ENCODE results near the gene PRG3.

PRG3 gene, protein sequence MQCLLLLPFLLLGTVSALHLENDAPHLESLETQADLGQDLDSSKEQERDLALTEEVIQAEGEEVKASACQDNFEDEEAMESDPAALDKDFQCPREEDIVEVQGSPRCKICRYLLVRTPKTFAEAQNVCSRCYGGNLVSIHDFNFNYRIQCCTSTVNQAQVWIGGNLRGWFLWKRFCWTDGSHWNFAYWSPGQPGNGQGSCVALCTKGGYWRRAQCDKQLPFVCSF

DNA sequence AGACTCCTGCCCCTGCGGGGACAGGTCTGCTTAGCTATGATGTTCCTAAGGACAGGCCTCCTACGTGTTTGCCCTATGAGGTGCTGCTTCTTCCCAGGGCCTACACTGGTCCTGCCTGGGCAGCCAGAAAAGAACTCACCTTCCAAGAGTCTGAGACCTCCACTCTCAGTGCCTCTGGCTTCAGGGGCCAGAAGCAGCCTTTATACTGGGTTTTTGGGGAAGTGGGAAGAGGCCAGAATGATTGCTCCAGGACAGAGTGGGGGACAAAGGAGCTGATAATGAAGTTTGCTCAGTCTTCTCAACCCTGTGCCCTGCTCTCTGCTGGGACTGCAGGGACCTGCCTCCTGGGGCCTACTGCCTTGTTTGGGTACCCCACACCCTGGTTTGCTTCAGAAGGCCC is at the start of gene PRG3:
Gene PRG3 (minus strand): TSS at position 176 of the 400 bp plus-strand sequence. CDS start 442 bp downstream, outside the sequence.
- in situ Hi-C loops (cut with HindIII; ENCODE audit: low sequenced_read_pairs): loop anchor here (5.0 kb wide), 1 partner anchor 244 kb away; no protein-coding TSS in a partner anchor

DNA sequence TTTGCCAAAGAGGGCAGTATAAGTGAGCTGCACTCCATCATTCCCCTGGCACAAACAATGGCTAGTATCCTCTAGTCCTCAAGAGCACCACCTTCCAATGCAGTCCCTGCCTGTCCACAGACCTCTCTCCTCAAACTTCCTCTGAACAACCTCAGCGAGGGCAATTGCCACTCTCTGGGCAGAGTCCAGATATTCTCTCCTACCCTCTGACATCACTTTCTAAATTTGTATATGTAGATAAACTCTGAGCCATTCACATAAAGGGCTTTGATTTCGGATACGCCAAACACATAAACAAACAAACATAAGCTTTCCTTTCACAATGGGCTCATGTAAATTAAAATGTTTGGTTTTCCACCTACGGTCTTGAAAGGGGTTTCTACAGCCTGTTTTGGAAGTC is 49.0 kb upstream of the PRG3 start:
- in situ Hi-C loops (cut with HindIII; ENCODE audit: low sequenced_read_pairs): loop anchor here (5.0 kb wide), 1 partner anchor 52 kb away; no protein-coding TSS in a partner anchor

DNA sequence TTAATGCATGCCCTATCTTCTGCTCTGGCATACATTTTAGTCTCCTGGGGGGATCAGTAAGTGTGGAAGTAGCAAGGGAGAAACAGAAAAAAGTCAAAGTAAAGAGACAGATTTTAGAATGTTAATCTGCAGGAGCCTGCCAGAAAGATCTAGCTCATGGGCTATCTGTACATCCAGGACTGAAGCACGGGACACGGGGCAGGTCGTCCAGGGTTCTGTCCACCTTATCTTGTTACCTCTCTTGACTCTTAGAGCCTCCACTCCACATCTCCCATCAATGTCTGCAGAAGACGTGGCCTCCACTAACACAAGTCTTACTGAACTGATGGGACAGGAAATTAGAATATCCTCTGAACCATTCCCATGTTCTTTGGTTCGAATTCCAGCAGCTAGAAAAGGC is 47.7 kb upstream of the PRG3 start:
- in situ Hi-C loops (cut with HindIII; ENCODE audit: low sequenced_read_pairs): no loop called here

DNA sequence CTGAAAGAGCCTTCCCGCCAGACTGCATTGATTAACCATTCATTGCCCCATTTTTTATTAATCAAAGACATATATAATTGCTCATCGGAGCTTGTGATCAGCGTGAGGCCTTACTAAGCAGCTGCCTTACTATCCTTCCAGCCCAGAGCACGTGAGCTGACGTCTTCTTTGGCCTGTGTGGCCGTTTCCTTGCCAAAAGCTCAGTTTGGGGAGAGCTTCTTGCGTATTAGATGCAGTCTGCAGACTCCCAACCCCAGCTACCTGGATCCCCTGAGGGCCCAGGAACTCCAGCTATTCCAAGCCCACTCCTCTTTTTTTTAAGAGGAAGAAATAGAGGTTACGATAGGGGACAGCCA is 46.8 kb upstream of the PRG3 start:
- in situ Hi-C loops (cut with HindIII; ENCODE audit: low sequenced_read_pairs): no loop called here

DNA sequence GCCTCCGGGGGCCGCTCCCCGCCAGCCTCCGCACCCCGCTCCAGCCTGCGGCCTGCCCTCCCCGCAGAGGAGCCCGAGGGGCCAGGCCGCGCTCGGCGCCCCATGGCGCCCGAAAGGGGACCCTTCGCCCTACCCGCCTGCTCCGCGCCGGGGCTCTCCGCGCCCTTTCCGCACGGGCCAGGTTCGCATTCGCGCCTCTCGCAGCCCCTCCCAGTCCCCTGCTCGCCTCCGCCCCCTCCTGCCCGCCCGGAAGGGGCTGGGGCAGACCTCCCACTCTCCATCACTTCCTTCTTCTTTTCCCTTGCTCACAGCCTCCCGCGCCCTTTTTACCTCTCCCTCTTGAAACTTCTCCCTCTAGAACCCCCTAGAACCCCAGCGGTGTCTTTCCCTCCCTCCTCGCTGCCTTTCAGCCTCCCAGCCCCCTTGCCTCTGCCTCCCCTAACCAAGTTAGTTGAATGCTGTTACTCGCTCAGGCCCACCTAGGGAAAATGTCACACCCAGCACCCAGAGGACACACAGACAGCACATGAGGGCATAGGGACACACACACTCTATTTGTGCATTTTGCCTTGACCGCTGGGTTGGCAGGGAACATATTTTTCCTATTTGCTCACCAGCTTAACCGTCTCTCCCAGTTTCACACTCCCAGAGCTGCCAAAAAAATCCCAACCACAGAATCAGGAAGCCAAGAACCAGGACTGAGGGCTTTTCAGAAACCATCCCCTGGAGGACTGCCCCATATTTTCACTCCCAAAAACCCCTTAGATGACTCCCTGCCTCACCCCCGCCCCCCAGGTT is 46.2 kb upstream of the PRG3 start, which contains the start of gene SLC43A3:
Gene SLC43A3 (minus strand): TSS at position 193 of the 798 bp plus-strand sequence. CDS start 949 bp downstream, outside the sequence.
- in situ Hi-C loops (cut with HindIII; ENCODE audit: low sequenced_read_pairs): no loop called here

DNA sequence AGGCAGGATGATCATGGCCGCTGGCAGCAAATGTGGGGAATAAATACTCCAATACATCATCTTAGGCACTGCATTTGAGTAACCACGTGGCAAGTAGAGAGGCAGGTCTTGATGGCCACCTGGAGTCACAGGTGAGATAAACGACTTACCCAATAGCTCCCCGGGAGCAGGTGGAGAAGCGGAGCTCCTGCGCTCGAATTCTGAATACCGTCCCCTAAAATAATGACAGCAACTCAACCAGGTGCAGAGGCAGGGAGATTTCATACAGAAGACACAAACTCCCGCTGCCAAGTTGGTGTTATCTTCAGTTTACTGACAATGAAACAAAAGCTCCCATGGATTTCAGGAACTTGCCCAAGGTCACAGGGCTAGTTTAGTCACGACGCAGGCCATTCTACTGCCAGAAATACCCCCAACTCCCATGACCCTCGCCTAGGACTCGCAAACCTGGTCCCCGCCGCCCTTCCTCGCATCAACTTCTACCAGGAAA is 45.5 kb upstream of the PRG3 start:
- in situ Hi-C loops (cut with HindIII; ENCODE audit: low sequenced_read_pairs): no loop called here

DNA sequence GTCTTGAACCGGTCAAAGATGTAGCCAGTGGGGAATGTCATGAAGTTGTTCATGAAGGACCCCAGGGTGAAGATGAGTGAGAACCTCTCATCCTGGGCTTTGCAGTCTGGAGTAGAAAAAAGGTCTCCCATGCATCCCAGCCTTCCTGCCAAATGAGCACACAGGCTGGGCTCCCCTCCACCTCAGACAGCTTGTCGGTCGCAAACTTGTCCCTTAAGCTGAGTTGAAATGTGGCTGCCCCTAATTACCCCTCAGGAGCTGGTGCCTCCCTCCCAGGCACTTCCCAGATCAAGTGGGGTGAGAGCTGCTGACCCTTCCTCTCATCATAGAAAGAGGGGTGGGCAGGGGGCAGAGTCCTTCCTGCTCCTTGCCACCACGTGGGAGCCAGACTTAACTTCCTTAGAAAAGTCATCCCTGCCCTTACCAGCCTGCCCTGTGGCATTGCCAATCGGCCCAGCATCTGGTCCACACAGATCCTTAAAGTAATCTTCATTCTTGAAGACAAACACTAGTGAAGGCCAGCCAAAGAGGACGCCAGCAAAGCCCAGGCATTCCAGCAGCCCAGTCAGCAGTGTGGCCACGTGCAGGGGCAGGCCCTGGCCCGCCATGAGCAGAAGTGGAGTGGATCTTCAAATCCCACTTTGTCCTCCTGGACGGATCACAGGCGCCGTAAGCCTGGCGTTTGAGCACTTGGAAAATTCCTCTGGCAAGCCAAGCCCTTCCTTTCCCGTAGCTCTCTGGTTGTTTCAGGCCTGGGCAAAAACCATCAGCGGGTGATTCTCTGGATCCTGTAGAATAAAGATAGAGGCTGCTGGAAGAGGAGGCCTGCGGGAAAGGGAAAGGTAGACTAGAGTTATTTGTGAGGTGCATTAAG is 44.9 kb upstream of the PRG3 start:
- in situ Hi-C loops (cut with HindIII; ENCODE audit: low sequenced_read_pairs): no loop called here

DNA sequence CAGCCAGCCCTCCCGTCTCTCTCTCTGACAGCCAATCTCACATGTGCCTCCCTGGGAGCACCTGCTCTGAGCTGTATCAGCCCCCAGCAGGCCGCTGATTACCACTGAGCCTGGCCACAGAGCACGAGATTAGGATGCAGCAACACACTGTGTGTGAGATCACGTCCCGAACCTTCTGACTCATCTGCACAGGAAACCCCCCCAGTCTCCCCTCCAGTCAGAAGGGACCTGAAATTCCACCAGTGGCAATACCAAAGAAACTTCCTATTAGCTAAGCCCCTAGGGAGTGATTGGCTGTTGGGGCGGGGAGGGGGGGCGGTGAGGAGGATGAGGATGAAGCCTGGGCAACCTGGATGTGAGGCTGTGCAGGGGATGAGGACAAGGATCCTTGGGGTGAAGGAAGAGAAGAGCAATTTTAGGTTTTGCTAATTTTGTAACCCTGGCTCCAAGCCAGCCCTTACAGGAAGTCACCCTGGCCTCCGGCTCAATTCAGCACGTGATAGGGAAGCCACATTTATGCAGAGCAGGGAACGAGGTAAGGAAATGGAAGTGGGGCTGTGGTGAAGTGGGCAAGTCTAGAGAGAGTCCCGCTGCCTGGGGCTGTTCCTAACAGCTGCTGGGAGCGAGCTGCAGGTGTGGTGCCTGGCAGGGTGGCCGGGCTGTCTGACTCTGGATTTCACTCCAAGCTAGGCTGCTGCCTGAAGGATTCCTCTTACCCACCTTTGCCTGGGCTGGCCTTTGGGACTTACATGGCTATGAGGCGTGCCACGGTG is 44.0 kb upstream of the PRG3 start:
- in situ Hi-C loops (cut with HindIII; ENCODE audit: low sequenced_read_pairs): no loop called here

DNA sequence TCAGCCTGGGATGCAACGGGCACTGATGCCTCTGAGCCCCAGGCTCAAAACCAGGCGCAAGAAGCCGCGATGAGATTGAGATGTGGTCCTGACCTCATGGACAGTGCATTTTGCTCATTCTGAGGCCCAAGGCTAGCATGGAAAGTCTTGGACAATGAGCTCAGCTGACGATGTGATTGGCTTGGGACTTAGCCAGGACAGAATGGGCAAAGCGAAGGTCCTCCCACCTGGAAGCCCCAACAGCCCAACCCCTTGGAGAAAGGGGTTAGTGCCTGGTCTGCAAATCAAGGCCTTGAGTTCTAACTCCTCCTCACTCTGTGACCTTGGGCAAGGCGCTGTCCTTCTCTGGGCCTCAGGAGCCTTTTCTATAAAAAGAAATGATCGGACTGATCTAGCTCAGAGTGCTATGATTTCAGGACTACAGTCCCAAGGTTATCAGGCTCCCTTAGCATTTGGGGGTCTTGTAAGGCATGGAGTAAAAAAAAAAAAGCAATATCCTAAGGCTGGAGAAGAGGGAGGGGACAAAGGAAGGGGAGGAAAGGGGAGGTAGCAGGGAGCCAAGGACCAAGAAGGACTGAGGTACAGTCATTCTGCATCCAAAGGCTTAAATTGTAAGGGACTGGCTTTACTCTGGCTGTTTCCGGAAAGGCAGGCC is 43.3 kb upstream of the PRG3 start:
- in situ Hi-C loops (cut with HindIII; ENCODE audit: low sequenced_read_pairs): no loop called here

DNA sequence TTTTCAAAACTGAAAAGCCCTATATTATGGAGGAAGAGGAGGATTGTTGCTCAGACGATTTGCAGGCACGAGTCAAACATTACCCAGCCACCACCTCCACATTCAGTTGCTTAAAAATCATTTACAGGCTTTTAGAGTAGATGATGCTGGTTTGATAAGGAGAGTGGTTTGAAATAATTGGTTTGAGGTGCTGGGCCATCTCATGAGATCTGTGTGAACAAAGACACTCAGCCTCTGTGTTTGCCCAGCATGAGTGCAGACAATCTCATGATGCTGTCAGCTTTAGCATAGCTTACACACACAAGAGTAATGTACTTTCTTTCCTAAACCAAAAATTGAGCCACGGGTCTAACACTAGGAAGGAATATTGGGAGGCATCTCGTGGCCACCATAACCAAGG is 41.7 kb upstream of the PRG3 start:
- in situ Hi-C loops (cut with HindIII; ENCODE audit: low sequenced_read_pairs): no loop called here

DNA sequence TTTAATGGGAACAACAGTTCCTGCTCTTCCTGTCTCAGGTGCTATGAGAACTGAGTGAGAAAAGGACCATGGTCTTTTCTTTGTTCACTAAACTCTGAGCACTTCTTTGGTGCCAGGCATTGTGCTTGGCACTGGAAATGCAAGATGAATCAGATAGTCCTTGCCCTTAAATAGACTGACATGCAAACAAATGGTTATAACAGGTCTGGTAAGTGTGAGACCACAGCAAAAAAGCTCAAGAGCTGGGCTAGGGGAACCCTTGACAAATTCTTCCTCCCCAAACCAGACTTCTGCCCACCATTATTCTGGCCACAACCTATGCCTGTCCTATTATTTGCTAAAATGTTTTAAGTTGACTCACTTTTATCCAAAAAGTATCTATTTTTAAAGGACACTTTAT is 40.9 kb upstream of the PRG3 start:
- in situ Hi-C loops (cut with HindIII; ENCODE audit: low sequenced_read_pairs): no loop called here

DNA sequence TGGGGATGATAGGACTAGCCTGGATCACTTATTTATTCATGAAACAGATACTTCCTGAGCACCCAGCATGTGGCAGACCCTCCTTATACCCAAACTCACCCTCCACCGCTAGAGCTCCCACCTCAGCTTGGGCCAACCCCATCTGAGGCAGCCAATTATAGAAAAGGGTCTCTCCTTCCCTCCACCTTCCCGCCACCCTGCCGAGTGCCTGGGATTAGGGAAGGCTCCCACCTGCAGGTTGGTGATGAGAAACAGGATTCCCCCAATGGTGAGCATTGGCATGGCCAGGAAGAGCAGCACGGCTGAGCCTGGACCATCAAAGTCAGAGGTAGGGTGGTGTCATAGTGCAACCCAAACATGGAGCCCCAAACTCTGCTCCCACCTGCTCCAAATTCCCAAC is 40.1 kb upstream of the PRG3 start:
- in situ Hi-C loops (cut with HindIII; ENCODE audit: low sequenced_read_pairs): no loop called here

DNA sequence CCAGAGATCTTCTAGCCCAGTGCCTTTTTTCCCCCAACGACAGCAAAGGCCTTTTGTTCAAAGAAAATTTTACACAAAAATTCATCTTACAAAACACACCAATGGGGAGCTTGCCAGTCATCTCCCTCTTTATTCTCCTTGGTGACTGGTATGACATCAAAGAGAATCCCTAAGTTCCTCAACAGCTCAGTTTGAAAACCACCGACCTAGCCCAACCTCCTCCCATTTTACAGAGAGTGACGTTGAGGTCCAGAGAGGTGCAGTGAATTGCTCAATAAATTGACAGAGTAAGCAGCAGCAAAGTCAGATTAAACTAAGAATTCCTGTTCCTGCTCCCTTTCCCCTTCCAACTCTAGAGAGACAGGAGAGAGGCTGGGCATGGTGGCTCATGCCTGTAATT is 38.2 kb upstream of the PRG3 start:
- in situ Hi-C loops (cut with HindIII; ENCODE audit: low sequenced_read_pairs): no loop called here

DNA sequence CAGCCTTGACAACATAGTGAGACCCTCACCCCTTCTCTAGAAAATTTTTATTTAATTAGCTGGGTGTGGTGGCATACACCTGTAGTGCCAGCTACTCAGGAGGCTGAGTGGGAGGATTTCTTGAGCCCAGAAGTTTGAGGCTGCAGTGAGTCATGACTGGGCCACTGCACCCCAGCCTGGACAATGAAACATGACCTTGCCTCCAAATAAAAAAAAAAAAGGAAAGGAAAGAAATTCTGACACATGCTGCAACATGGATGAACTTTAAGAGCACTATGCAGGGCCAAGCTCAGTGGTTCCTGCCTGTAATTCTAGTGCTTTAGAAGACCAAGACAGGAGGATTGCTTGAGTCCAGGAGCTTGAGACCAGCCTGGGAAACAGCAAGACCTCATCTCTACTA is 37.2 kb upstream of the PRG3 start:
- in situ Hi-C loops (cut with HindIII; ENCODE audit: low sequenced_read_pairs): no loop called here

DNA sequence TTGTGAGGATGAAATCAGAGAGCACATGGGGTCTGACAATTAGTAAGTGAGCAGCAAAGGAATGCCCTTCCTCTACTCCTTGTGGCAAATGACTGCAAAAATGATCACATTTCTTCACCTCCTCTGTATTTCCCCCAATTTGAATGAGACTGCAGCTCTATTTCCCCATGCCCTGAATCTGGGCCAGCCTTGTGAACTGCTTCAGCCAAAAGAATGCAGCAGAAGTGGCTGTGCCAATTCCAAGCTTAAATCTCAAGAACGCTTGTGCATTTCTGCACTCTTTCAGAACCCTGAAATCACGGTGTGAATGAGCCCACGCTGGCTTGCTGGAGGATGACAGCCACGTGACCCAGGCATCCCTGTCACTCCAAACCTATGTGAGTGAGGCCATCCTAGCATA is 36.1 kb upstream of the PRG3 start:
- in situ Hi-C loops (cut with HindIII; ENCODE audit: low sequenced_read_pairs): no loop called here

DNA sequence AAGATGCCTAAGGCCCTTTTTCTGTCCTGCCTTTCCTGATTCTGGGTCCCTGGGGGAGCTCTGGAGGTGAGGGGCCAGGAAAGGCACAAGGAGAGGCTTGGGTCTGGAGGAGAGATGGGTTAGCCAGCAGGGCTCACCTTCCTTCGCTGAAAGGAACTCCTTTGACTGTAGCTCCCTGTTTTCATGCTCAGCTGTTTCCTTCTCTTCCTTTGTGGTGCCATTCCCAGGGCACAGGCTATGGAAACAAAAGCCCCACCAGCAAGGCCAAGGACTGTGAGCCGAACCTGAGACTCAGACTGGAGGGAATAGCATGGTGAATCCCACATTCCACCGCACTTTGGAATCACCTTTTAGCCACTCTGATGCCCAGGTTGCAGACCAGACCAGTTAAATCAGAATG is 35.5 kb upstream of the PRG3 start:
- in situ Hi-C loops (cut with HindIII; ENCODE audit: low sequenced_read_pairs): no loop called here

DNA sequence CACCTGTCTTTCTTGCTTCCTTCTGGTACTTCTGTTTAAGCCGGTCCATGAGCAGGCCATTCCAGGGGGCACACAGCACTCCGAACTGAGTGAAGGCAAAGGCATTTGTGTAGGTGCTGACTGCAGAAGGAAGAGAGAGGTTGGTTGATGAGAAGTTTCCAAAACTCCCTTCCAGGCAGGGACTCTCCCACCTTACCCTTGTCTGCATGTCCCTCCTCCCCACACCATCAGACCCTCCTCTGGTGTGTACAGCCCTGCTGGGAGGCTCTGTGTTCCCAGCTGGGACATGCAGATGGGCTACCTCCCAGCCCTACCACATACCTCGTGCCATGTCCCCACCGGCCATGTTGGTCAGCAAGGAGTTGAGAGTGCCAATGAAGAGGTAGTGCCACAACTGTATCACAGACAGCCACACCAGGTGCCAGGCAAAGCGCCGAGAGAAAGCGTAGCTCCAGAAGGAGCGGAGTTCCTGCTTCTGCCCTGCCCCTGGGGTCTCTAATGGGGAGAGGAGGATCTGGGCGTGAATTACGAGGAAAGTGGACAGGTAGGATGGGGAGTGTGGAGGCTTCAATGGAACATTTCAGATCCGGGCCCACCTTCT is 33.8 kb upstream of the PRG3 start:
- in situ Hi-C loops (cut with HindIII; ENCODE audit: low sequenced_read_pairs): no loop called here

DNA sequence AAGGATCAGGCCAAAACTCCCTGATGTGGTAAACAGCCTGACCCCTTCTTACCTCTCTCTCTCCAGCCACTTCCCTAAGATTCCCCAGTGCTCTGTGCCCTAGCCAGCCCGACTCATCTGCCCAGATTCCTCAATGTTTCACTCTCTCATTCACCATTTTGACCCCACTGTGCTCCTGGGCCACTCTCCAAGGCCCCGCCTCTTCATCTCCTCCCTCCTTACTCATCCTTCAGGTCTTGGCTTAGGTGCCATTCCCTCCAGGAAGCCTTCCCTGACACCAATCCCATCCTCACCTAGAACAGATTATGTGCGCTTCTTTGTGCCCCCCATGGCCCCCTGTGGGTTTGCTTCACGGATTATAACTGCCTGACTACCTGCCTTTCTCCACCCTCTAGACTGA is 32.7 kb upstream of the PRG3 start:
- in situ Hi-C loops (cut with HindIII; ENCODE audit: low sequenced_read_pairs): no loop called here

DNA sequence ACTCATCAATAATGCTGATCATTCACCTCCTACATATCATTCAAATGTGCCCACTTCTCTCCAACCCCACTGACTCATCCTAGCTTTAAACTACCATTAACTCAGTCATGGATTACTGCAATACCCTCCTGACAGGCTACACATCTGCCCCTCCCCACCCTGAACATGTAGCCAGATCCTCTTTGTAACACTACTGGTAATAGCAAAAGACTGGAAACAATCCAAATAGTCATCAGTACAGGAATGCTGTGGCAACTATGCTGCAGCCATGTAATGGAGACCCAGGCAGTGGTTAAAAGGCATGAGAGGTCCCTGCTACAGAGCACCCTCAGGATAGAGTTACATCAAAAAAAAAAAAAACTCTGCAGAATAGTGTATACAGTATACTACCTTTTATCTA is 29.3 kb upstream of the PRG3 start:
- in situ Hi-C loops (cut with HindIII; ENCODE audit: low sequenced_read_pairs): no loop called here

All from endothelial cell of hepatic sinusoid (primary cell).